HCT116 (cell line): ENCODE measurements around the gene BCAN. TPM values are rescaled to one million over a fixed set of nuclear protein-coding genes. Genes with fewer than 3 reads are reported as not detected.

ENCODE experiments used
- ATAC-seq: fragments of 200-7000 bp; cut with Tn5 transposase; 2 replicates; pipeline ENCODE4 v1.9.1; 2020; ENCODE audit warnings: mild to moderate bottlenecking, moderate library complexity
- BruUV-seq: library from RNA; stranded (reverse); fragments of 400-500 nt; replicated peaks from 2 replicates; lab custom pipeline; 2021; lab: Mats Ljungman, UMichigan
- CTCF ChIA-PET: fragments of 300-600 bp; sonication (Branson Sonifier 250); formaldehyde crosslinking; loops from one replicate; lab custom pipeline; 2021; ENCODE audit warnings: antibody characterized with exemption; lab: Charles Lee
- POLR2A ChIA-PET: fragments of 300-600, 350-600 bp; sonication (Branson Sonifier 250); formaldehyde crosslinking; loops from one replicate; lab custom pipeline; 2021; ENCODE audit warnings: antibody characterized with exemption; lab: Charles Lee
- RAD21 ChIA-PET, 2 experiments: fragments of 300-600 bp; sonication (Branson Sonifier 250); formaldehyde crosslinking; loops; one replicate each; lab custom pipeline; 2023; ENCODE audit warnings: low total read pairs in 2 of 2; ENCODE audit not compliant: uncharacterized antibody in 2 of 2, unreplicated experiment in 2 of 2, low non-redundant PET in 1 of 2; lab: Charles Lee
- DNase-seq: peaks from one replicate; pipeline ENCODE4 v3.0.0-alpha.2; 2010; ENCODE audit warnings: low read depth, low spot score
- H2AFZ ChIP-seq: fragments of 200-600 bp; shearing (Covaris generic), sonication (generic); 2 replicates; pipeline ENCODE4 v1.6.1; 2017; ENCODE audit warnings: low read depth, mixed run types, mixed read lengths, antibody characterized with exemption, low read length; ENCODE audit not compliant: poor library complexity, severe bottlenecking
- H3K27ac ChIP-seq: 2 replicates; pipeline ENCODE4 v1.5.1; 2012; ENCODE audit warnings: low read depth, low read length
- H3K27me3 ChIP-seq: fragments of 200-600 bp; sonication (generic); 2 replicates; pipeline ENCODE4 v1.6.1; 2016; ENCODE audit warnings: mixed run types, low read length, mixed read lengths; ENCODE audit not compliant: insufficient read depth
- H3K36me3 ChIP-seq, 2 experiments: fragments of 200-500 bp in 1 of 2; fragments of 200-600 bp in 1 of 2; sonication (Bioruptor generic) in 1 of 2; sonication (generic) in 1 of 2; 2 replicates each; pipeline versions ENCODE4 v1.5.1 to v1.6.1; 2014 to 2016; ENCODE audit warnings: low read length in 2 of 2, inconsistent platforms in 1 of 2, mixed read lengths in 1 of 2, mixed run types in 1 of 2; ENCODE audit not compliant: insufficient read depth in 2 of 2, control insufficient read depth in 1 of 2
- H3K4me1 ChIP-seq, 2 experiments: fragments of 200-600 bp in 1 of 2; sonication (generic) in 1 of 2; 2 replicates each; pipeline versions ENCODE4 v1.5.1 to v1.6.1; 2012 to 2017; ENCODE audit warnings: low read length in 2 of 2, inconsistent platforms in 1 of 2, mild to moderate bottlenecking in 1 of 2, mixed read lengths in 1 of 2, mixed run types in 1 of 2, moderate library complexity in 1 of 2; ENCODE audit not compliant: insufficient read depth in 2 of 2, control insufficient read depth in 1 of 2
- H3K4me2 ChIP-seq: fragments of 200-600 bp; sonication (generic); 2 replicates; pipeline ENCODE4 v1.6.1; 2017; ENCODE audit warnings: mixed run types, low read length, mixed read lengths
- H3K4me3 ChIP-seq, 2 experiments: fragments of 200-600 bp in 1 of 2; sonication (generic) in 1 of 2; replicated peaks in 1 of 2; 2 replicates each; pipeline ENCODE4 v1.5.1; 2011 to 2016; ENCODE audit warnings: low read length in 2 of 2, control low read depth in 1 of 2, low read depth in 1 of 2, mild to moderate bottlenecking in 1 of 2, mixed read lengths in 1 of 2, mixed run types in 1 of 2
- H3K79me2 ChIP-seq: fragments of 200-600 bp; sonication (generic); 2 replicates; pipeline ENCODE4 v1.6.1; 2017; ENCODE audit warnings: mild to moderate bottlenecking, mixed run types, low read length, moderate library complexity, mixed read lengths; ENCODE audit not compliant: insufficient read depth
- H3K9ac ChIP-seq: fragments of 200-600 bp; sonication (generic); 2 replicates; pipeline ENCODE4 v1.6.1; 2016; ENCODE audit warnings: low read length, mixed read lengths
- H3K9me2 ChIP-seq: fragments of 200-600 bp; sonication (generic), shearing (Covaris generic); 2 replicates; pipeline ENCODE4 v1.6.1; 2017; ENCODE audit warnings: mixed run types, mild to moderate bottlenecking, moderate library complexity; ENCODE audit not compliant: insufficient read depth
- H3K9me3 ChIP-seq, 2 experiments: fragments of 200-500 bp in 1 of 2; fragments of 200-600 bp in 1 of 2; sonication (Bioruptor generic) in 1 of 2; sonication (generic) in 1 of 2; 2 replicates each; pipeline ENCODE4 v1.6.1; 2014 to 2017; ENCODE audit warnings: low read length in 2 of 2, mixed read lengths in 2 of 2, inconsistent platforms in 1 of 2, low read depth in 1 of 2, mild to moderate bottlenecking in 1 of 2, mixed run types in 1 of 2, moderate library complexity in 1 of 2; ENCODE audit not compliant: control insufficient read depth in 1 of 2, insufficient read depth in 1 of 2
- H4K20me1 ChIP-seq: fragments of 200-600 bp; sonication (generic), shearing (Covaris generic); 2 replicates; pipeline ENCODE4 v1.6.1; 2017; ENCODE audit warnings: mixed run types, mild to moderate bottlenecking, moderate library complexity; ENCODE audit not compliant: insufficient read depth
- CBX3 ChIP-seq: IDR thresholded peaks from 2 replicates; pipeline ENCODE4 v1.6.1; 2012; ENCODE audit warnings: low read depth
- CEBPB ChIP-seq: IDR thresholded peaks from 2 replicates; pipeline ENCODE4 v1.6.1; 2012; ENCODE audit warnings: low read depth
- CTCF ChIP-seq, 3 experiments: fragments of 200-600 bp in 1 of 3; sonication (generic) in 1 of 3; IDR thresholded peaks in 2 of 3; conservative IDR thresholded peaks in 1 of 3; 2 replicates each; pipeline ENCODE4 v1.5.1; 2012 to 2017; ENCODE audit warnings: low read depth in 2 of 3, low read length in 2 of 3, antibody characterized with exemption in 1 of 3, borderline replicate concordance in 1 of 3, control low read depth in 1 of 3, mild to moderate bottlenecking in 1 of 3, mixed read lengths in 1 of 3, mixed run types in 1 of 3, moderate library complexity in 1 of 3; ENCODE audit not compliant: insufficient read depth in 1 of 3
- EGR1 ChIP-seq: IDR thresholded peaks from 2 replicates; pipeline ENCODE4 v1.6.1; 2012; ENCODE audit warnings: low read depth
- ELF1 ChIP-seq: IDR thresholded peaks from 2 replicates; pipeline ENCODE4 v1.6.1; 2012; ENCODE audit warnings: low read depth, borderline replicate concordance
- EZH2 ChIP-seq: fragments of 200-600 bp; sonication (generic); IDR thresholded peaks from 2 replicates; pipeline ENCODE4 v1.6.1; 2017; ENCODE audit warnings: antibody characterized with exemption, mixed run types
- EZH2phosphoT487 ChIP-seq: fragments of 200-600 bp; IDR thresholded peaks from 2 replicates; pipeline ENCODE4 v1.6.1; 2018; ENCODE audit warnings: antibody characterized with exemption, borderline replicate concordance
- FOSL1 ChIP-seq: IDR thresholded peaks from 2 replicates; pipeline ENCODE4 v1.6.1; 2012; ENCODE audit warnings: low read depth
- MAX ChIP-seq: IDR thresholded peaks from 2 replicates; pipeline ENCODE4 v1.6.1; 2012
- POLR2A ChIP-seq: IDR thresholded peaks from 2 replicates; pipeline ENCODE4 v1.7.0; 2011; ENCODE audit warnings: borderline replicate concordance; ENCODE audit not compliant: insufficient read depth, insufficient read length; ENCODE audit errors: extremely low read depth
- RAD21 ChIP-seq: IDR thresholded peaks from 2 replicates; pipeline ENCODE4 v1.6.1; 2012; ENCODE audit warnings: low read depth, mild to moderate bottlenecking
- SIN3A ChIP-seq: IDR thresholded peaks from 2 replicates; pipeline ENCODE4 v1.6.1; 2012; ENCODE audit warnings: low read depth
- SP1 ChIP-seq: IDR thresholded peaks from 2 replicates; pipeline ENCODE4 v1.6.1; 2012; ENCODE audit warnings: low read depth
- SRF ChIP-seq: IDR thresholded peaks from 2 replicates; pipeline ENCODE4 v1.6.1; 2012; ENCODE audit warnings: low read depth
- TCF7L2 ChIP-seq: IDR thresholded peaks from 2 replicates; pipeline ENCODE4 v1.7.0; 2011; ENCODE audit warnings: borderline replicate concordance, inconsistent platforms; ENCODE audit not compliant: insufficient read depth, insufficient read length; ENCODE audit errors: extremely low read depth
- YY1 ChIP-seq: IDR thresholded peaks from 2 replicates; pipeline ENCODE4 v1.6.1; 2011; ENCODE audit warnings: low read length, low read depth, moderate library complexity, mild to moderate bottlenecking; ENCODE audit not compliant: insufficient replicate concordance; ENCODE audit errors: extremely low read depth
- ZFX ChIP-seq: fragments of 450-650 bp; IDR thresholded peaks from 2 replicates; pipeline ENCODE4 v1.6.1; 2017
- ZNF274 ChIP-seq: fragments of 200-500 bp; sonication (Bioruptor generic); IDR thresholded peaks from 2 replicates; pipeline ENCODE4 v1.6.1; 2014; ENCODE audit warnings: mild to moderate bottlenecking, low read depth, low read length, inconsistent platforms
- intact Hi-C: fragments of 100-400 bp; cut with micrococcal nuclease; formaldehyde crosslinking; loops from 2 replicates; pipeline ENCODE4 v1.10.0; 2022
- total RNA-seq: library from RNA; stranded (reverse); gene quantifications from one replicate; pipeline ENCODE4 v1.2.1, GENCODE V29; 2021; ENCODE audit not compliant: unreplicated experiment

Gene BCAN
- total RNA-seq, 1 experiment from 2014 or later = not detected

- no TSS peak for BruUV-seq
- Histone ChIP-seq H3K79me2 (no peaks in the 10 kb centered on the region), H4K20me1 (no peaks in the 10 kb centered on the region), H3K4me2 (no peak overlapping the region), H2AFZ (no peak overlapping the region), H3K9me3 (no peaks in the 10 kb centered on the region), H3K4me3 (no peak overlapping the region), H3K27ac (no peak overlapping the region), H3K9me2 (no peaks in the 10 kb centered on the region), H3K9ac (no peak overlapping the region), H3K4me1 (peaks cover 3 to 7% of the 10 kb centered on the region in 2 experiments; a peak in 2 of 4 replicates), H3K27me3 (no peaks in the 10 kb centered on the region), H3K36me3 (no peaks in the 10 kb centered on the region)
- intact Hi-C loops = loop anchor here (10.0 kb wide), 1 partner anchor 302 kb away; the partner anchor contains the start of gene LRRC71
- ChIA-PET POLR2A (no interaction called here), RAD21 (no interaction called here), CTCF (interaction anchor here (0.8 kb wide), 1 partner anchor 67 kb away, joined by 3 read pairs; no protein-coding TSS in a partner anchor)
- ATAC-seq (no peak), DNase-seq (no peak)
- TF ChIP-seq CBX3 (no peak), EZH2 (no peak), CEBPB (no peak), YY1 (no peak), RAD21 (no peak), SIN3A (no peak), CTCF (IDR thresholded peaks at IDR 0.05 in 2 of 3, conservative IDR thresholded peaks at IDR 0.05 in 1 of 3; ENCODE audit: borderline replicate concordance in 1 of 3, insufficient read depth in 1 of 3, low read depth in 2 of 3, low read length in 2 of 3) (no peak), TCF7L2 (no peak), ELF1 (no peak), POLR2A (no peak), ZNF274 (no peak), MAX (no peak), ZFX (no peak), EZH2phosphoT487 (no peak), FOSL1 (no peak), EGR1 (no peak), SRF (no peak), SP1 (no peak)
These were observed 19.2 kb upstream of the BCAN start for GRCh38 chr1:156622581-156623297.
